Renal pelvis (tissue), 4 donors: ENCODE measurements around the gene TSPAN17. TPM values are rescaled to one million over a fixed set of nuclear protein-coding genes. Genes with fewer than 3 reads are reported as not detected.

Experiments
- DNase-seq: peaks from one replicate; pipeline ENCODE4 v3.0.0-alpha.2; 2013
- polyA plus RNA-seq, 3 donors: library from polyadenylated mRNA; unstranded; fragments of 120-200 nt; gene quantifications; one replicate each; pipeline ENCODE4 v1.2.1, GENCODE V29; 2013; ENCODE audit not compliant: insufficient read length in 3 of 3

TSPAN17 gene
- polyA plus RNA-seq, 3 donors: 30.9 to 39.2 (median 37.1) TPM

DNA sequence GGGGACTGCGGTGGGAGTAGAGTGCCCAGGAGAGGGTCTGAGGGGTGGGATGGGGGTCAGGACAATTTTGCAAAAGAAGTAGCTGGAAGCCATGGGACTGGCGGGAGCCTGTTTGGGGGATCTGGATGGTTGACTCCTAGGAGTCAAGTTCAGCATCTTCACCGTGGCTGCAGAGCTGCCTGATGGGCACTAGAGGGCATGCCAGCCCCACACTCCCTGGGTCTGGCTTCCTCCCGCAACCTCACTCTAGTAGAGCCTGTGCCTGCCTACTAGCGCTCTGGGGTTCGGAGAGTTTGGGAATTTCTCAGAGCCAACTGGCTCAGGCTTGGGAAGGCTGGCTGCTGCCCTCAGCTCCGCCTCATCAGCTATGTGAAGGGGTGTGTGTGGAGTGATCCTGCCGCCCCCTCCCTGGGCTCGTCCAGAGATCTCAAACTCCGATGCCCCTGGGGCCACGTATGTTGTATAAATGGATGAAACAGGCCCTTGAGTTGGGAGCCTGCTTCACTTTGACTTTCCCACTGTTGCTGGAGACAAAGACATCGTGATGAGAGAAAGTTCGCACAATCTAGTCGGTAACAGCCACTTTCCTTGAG is 10.8 kb downstream of the TSPAN17 start:
- peak; percentile 50 for DNase-seq

DNA sequence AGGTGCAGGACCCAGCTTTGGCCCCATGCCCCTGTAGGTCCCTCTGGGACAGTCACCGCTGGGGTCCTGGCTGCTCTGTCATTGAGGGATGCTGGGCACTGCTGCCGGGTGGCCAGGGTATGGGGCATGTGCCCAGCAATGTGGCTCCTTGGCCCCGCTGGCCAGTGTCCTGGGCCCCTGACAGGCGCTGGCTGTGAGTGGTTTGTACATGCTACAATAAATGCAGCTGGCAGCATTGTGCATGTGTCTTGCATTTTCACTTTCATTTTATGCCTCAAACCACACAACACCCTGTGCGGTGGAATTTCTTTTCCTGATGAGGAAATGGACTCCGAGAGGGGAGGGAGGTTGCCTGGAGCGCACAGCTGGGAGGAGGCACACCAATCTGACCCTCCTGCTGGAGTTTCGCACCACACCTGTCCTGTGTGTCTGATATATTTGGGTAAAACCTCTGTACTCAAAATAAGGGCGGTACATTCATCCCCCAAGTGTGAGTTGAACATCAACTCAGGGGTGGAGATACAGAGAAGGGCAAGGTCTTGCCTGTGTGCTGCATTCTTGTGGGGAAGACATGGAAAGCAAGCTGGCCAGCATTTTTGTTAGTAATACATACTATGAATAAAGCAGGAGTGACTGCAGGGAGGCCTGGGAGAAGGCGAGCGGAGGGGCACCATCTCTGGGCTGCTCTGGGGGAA is 11.7 kb downstream of the TSPAN17 start:
- DNase-seq: no peak

DNA sequence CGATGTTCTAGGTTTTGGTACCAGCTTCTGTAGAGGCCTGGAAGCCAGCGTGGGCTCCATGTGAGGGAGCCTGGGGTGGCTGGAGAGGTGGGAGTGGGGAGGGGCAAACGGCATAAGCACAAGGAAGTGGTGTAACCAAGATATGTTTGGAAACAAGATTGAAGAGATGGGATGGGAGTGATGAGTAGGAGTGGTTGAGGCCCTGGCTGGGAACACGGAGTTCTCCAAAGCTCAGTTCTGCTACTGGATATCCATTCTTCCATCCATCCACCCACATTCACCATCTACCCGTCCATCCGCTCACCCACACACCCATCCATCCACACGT is 12.2 kb downstream of the TSPAN17 start:
- DNase-seq: no peak

DNA sequence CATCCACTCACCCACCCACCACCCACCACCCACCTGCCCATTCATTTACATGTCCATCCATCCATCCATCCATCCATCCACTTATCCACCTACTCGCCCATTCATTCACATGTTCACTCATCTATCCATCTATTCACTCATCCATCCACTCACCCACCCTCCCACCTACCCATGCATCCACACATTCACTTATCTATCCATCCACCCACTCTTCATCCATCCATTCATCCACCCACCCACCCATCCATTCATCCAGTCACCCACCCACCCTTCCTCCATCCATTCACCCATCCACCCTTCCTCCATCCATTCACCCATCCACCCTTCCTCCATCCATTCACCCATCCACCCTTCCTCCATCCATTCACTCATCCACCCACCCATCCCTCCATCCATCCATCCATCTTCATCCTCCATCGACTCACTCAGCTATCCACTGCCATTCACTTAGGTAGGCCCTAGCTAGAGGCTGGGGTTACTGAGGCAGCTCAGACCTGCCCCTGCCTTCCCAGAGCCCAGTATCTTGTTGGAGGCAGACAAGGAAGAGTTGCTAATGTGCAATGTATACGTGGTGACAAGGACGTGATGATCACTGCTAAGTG is 12.7 kb downstream of the TSPAN17 start:
- no peak for DNase-seq

DNA sequence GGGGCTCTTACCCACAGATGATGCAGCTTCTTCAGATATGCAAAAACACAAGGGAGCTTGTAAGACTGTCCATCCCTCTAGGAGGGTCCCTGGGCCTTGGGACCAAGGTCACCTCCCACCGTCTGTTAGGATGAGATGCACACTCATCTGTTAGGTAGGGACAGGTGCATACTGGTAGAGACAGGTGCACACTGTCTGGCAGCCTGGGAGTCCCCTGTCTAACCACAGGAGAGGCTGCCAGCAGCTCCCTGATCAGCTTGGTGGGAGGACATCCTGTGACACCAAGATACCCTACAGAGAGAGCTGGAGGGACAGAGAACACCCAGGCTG is 13.2 kb downstream of the TSPAN17 start:
- DNase-seq: no peak

DNA sequence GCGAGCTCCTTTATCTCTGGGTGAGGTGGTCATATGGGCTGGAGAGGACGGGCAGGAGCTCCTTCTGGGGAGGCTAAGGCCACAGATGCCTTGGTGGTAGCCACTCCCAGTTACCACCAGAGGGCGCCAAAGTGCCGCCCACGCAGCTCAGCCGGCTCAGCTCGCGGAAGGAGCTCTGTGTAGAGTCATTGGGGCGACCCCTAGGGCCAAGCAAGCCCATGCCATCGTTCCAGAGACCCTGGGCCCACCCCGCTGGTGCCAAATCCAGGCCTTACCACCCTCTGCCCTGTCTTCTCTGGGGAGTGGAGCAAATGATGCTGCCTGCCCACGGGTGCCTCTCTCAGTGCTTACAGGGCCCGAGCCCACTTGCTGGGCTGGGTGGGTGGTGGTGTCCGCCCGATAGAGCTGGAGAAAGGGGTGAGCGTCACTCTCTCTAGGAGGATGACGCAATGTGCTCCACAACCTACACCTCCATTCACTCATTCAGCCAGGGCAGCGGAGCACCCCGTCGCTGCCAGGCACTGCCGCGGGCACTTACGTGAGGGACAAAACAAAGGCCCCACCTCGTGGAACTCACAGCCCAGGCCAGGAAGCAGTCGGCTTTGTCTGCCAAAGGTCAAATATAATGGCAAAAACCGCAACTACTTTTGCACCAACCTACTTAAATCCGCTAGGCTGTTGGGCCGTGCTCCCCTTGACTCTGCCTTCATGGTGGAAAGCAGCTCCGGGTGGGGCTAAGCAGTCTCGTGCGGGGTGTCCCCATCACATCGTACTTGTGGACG is 13.8 kb downstream of the TSPAN17 start:
- peak; percentile 67 for DNase-seq

DNA sequence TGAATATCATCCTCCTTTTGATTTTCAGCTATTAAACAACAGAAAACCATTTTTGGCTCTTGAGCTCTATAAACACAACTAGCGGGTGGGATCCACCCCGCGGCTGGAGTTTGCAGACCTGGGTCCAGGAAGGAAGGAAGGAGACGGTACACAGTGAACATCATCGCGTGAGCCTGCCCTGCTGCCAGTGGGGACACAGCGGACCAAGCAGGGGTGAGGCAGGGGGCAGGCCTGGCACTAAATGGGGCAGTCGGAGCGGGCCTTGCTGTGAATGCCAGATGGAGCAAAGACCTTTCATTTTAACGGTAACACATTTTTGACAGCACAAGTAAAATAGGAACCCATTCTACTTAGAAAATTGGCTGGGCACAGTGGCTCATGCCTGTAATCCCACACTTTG is 14.4 kb downstream of the TSPAN17 start:
- DNase-seq: no peak

DNA sequence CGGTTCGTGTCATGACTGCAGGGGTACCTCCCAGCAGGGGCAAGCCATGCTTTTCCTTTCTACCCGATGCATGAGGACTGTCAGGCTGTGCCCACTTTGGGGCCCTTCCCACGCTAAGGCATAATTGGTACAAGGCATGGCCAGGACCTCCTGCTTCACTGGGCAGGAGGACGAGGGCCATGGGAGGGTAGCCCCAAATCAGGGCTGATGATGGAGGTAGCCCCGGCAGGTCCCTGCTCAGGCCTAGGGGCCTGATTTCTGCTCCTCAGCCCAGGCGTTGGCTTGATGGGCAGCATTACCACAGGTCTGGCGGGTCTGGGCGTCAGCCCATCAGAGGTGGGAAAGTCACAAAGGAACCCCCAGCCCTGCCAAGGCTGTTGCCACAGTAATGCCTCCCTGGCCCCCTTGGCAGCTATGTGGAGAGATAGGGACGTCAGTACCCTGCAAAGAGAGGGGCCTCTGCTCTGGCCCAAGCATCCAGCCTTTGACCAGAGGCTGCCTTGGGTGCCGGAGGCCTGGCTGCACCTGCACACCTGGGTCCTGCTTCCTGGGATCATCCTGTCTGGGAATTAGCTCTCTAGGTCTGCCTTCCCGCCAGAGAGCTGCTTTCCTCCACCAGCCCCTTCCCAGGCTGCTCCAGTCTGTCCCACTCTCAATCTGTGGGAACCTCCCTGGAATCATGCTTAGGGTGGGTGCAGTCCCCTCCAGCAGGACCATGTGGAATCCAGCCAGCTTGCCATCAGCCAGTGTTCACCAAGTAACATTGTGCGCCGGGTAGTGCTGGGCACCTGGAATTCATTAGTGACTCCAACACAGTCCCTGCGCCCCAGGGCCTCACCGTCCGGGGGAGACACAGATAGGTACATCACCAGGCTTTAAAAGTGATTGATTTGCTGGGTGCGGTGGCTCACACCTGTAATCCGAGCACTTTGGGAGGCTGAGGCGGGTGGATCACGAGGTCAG is 15.4 kb downstream of the TSPAN17 start:
- DNase-seq: no peak

DNA sequence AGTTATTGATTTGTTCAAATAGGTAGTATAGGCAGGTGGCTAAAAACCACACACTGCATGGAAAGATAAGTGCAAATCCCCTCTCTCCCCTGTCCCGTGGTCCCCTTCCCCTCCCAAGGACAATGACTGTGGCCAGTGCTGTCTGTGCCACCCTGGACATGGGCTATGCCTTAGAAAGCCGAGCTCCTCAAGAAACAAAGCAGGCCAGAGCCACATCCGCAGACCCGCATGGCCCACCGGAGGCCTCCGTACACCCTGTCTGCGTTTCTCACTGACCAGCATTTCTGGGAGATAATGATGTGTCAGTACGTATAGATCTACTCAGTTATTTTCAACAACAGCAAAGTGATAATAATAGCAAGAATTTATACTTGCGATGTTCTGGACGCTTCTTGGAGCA is 16.3 kb downstream of the TSPAN17 start:
- DNase-seq: no peak

DNA sequence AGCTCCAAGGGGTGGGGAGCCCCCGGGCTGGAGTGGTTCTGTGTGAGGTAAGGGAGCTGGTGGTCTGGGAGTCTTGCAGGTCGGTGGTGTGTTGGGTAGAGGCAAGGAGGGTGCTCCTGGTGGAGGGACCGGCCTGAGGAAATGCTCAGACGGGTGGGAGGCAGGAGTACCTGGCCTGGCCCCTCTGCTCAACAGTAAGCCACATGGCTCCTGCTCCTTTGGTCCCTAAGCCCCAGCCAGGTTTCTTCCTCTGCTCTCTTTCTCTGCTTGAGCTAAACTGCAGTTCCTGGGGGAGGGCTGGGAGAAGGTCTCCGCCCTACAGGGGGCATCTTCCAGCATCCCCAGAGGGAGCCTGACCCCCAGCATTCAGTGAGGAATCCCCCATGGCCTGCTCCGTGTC is 17.2 kb downstream of the TSPAN17 start:
- DNase-seq: no peak

DNA sequence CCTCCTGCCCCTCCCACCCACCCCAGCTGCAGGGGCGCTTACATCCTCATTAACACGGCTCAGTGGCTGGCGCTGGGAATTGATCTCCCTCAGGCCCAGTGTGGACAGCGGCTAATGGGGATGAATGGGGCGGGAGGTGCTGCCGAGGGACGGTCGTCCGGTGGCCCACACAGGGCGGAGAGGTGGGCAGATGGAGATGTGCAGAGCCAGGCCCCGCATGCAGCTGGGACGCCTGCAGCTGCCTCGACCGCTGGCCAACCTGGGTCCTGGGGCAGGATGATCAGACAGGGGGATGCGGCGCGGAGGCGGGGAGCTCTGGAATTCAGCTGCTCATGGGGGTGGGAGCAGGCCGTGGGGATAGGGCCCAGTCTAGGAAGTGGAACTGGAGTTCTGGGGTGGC is 17.6 kb downstream of the TSPAN17 start:
- no peak for DNase-seq

DNA sequence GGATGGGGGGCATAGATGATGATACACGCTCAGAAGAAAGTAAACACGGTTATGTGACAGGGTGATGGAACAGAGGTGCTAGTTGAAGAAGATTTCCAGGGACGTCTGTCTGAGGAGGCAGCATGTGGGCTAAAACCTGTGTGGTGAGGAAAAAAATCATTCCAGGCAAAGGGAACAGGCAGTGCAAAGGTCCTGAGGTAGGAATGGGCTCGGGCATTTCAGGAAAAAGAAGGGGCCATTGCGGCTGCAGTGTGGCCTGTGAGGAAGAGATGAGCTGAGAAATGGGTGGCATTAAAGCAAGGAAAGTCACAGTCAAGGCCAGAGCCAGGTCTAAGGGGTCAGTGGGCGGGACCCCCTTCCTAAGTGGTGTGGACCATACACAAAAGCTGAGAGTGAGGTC is 18.2 kb downstream of the TSPAN17 start:
- no peak for DNase-seq

DNA sequence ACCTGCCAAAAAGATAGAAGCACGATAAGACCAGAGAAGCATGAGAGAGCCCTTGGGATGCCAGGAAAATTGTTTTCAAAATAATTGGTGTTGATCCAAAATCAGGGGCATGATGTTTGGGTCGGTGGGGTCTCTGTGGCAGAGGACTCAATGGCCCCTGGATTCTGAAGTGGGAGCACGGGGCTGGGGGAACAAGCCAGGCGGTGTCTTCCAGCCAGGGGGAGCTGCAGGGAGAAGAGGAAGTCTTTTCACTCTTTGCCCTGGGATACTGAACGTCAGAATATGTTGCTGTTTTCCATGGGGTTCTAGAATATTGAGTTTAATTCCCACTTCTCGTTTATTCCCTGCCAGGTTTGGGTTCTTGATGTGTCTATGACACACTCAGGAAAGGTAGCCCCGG is 20.4 kb downstream of the TSPAN17 start:
- no peak for DNase-seq

DNA sequence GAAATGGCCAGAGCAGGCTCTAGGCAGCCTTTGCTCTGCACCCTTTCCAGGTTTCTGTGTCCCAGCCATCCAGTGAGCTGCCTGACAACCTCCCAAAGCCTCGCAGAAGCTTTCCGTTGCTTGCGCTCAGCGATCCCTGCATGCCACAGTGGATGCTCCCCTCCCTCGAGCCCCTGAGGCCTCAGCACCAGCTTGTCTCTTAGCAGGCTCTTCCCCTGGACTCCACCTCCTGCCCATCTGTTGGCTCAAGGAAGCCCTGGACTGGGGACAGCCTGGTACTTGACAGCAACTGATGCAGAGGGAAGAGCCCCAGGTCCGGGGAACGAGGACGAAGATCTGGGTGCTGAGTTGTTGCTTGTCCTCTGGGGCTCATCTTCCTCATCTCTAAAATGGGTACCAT is 23.2 kb downstream of the TSPAN17 start:
- no peak for DNase-seq

DNA sequence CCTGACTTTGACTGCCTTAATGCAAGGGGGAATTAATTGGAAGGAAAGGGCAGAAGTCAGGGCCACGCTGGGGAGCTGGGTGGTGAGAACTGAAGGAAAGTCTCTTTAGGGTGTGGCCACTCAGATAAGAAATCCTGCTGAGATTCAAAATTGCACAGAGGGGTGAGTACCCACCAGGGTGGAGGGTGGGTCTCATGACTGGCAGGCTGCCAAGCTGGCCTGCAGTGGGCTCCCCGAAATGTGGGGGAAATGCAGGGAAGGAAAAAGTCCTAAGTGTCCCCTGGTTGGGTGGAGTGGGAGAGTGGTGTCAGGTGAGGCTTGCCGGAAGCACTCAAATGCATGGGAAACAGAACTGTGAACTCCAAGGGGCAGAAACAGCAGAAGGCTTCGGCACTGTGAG is 24.1 kb downstream of the TSPAN17 start:
- DNase-seq: no peak

DNA sequence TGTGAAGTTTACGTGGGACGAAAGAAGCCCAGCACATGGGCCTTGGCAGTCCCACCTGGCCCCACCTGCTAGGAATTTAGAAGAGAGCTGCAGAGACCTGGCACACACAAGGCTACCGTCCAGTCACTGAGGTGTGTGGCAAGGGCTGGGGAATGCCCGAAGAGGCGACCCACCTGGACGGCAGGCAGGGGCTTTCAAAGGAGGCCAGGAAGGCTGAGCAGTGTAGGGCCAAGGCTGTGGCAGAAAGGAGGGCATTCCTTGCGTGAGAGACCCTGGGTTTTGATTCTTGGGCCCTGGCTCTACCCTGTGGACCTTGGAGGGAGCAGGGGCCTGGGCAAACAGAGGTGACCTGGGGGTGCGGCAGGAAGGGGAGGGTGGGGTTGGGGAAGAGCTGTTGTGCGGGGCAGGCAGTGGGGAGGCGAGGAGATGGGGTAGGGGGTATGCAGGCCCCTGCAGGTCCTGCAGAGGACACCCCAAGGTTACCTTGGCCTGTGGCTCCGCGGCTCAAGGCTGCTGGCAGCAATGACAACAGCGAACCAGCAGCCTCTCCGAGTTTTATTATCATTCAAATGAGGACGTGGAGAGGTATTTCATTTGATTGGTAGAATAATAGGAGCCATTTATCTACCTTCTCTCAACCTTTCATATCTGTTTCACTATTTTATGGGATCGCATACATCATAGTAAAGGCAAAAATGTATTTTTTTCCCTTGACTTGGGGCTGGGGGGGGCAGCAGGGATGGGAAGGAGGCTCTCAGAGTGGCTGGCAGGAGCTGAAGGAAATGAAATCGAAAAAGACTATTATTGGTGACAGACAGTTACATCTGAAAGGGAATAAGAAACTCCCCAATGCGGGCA is 24.8 kb downstream of the TSPAN17 start:
- no peak for DNase-seq

DNA sequence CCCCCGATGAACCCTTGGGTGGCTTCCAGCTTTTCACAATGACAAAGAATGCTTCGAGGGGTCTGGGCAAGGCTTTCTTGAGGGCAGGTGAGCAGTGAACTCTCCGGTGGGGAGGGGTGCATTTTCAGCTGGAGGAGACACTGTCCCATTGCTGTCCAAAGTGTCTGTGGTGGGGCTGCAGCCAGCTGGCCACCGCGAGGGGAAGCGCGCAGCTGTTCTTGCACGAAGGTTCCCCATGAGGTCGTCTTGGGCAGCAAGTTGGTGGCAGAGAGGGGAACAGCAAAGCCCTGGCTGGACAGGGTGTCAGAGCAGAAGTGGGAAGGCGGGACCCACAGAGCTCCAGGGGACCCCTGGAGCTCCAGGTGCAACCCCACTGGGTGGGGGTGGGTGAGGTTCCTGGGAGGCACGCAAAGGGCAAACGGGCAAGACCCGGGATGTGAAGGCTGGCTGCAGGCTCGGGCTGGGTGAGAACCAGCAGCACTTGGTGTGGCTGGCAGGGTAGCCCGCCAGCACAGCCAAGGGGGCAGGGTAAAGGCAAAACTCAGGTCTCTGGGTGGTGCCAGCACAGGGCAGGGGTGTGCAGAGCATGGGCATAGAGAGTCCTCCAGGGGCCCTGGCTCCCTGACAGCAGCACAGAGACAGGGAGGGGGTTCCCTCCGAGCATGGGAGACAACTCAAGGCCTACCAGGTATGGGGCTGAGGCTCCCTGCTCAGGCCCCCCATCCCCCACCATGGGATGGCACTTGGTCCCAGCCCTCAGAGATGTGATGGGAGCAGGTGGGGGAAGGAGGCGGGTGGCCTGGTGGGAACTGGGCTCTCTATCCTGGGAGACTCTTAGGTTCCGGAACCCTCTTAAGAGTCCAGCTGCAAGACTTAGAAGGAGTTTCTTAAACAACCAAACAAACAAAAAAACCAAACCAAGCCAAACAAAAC is 26.6 kb downstream of the TSPAN17 start:
- DNase-seq: no peak

DNA sequence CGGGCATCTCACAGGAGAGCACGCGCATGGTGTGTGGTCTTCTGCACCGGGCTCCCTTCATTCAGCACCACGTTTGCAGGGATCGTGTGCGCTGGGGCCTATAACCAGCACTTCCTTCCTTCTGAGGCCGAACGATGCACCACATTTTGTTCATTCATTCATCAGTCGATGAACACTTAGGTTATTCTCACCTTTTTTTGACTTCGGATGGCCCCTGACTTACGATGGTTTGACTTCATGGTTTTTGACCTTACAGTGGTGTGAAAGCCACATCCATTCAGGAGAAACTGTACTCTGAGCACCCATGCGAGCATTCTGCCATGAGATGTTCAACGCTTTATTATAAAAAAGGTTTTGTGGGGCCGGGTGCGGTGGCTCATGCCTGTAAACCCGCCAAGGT is 27.5 kb downstream of the TSPAN17 start:
- no peak for DNase-seq

DNA sequence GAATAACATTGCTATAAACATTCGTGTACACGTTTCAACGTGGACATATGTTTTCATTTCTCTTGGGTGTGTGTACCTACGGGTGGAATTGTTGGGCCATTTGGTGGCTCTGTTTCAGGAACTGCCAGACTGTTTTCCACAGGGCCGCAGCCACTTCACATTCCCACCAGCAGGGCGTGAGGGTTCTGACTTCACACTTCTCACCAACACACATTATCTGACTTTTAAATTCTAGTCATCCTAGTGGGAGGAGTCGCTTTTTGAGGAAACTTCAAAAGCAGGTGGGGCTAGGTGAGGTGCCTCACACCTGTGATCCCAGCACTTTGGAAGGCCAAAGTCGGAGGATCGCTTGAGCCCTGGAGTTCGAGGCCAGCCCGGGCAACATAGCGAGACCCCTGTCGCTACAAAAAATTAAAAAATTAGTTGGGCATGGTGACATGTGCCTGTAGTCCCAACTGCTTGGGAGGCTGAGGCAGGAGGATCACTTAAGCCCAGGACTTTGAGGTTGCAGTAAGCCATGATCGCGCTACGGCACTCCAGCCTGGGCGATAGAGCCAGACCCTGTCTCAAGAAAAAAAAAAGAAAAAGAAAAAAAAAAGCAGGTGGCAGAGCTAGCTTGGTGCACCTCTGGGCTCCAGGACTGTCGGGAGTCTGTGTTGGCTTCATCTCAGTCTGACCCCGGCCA is 28.5 kb downstream of the TSPAN17 start:
- DNase-seq: no peak
